CD4-positive, CD25-positive, alpha-beta regulatory T cell (primary cell): ENCODE measurements around the gene PRF1. TPM values are rescaled to one million over a fixed set of nuclear protein-coding genes. Genes with fewer than 3 reads are reported as not detected.

ENCODE experiments used
- ATAC-seq, 2 donors: fragments of 150-1000 bp; cut with Tn5 transposase; one replicate each; pipeline ENCODE4 v1.10.0; 2021; ENCODE audit warnings: low read depth in 2 of 2, moderate number of reproducible peaks in 2 of 2, moderate library complexity in 1 of 2
- DNase-seq, 3 donors: peaks; one replicate each; pipeline versions ENCODE4 v3.0.0 to v3.0.0-alpha.2; 2012 to 2022; ENCODE audit warnings: mixed read lengths in 1 of 3
- H3K27ac ChIP-seq: one replicate; pipeline ENCODE4 v1.7.0; 2013; ENCODE audit warnings: mild to moderate bottlenecking, low read length; ENCODE audit not compliant: insufficient read depth, poor library complexity, severe bottlenecking
- H3K27me3 ChIP-seq: one replicate; pipeline ENCODE4 v1.7.0; 2013; ENCODE audit warnings: low read length; ENCODE audit not compliant: control insufficient read depth, insufficient read depth
- H3K36me3 ChIP-seq: one replicate; pipeline ENCODE4 v1.7.0; 2013; ENCODE audit warnings: mild to moderate bottlenecking, low read length, moderate library complexity; ENCODE audit not compliant: control insufficient read depth, insufficient read depth
- H3K4me1 ChIP-seq: 2 replicates; pipeline ENCODE4 v1.7.0; 2013; ENCODE audit warnings: mild to moderate bottlenecking, low read length; ENCODE audit not compliant: insufficient read depth, control insufficient read depth, poor library complexity, severe bottlenecking
- H3K4me3 ChIP-seq: one replicate; pipeline ENCODE4 v1.7.0; 2013; ENCODE audit warnings: low read depth, mild to moderate bottlenecking, low read length, moderate library complexity
- H3K9me3 ChIP-seq, 2 experiments: 1 replicate in 1 of 2; 2 replicates in 1 of 2; pipeline ENCODE4 v1.7.0; 2013; ENCODE audit warnings: low read length in 2 of 2, mild to moderate bottlenecking in 1 of 2, moderate library complexity in 1 of 2; ENCODE audit not compliant: control insufficient read depth in 2 of 2
- H3K27ac Mint-ChIP-seq, 3 donors: one replicate each; pipeline ENCODE4 v1.8.0; 2020 to 2022; ENCODE audit warnings: mild to moderate bottlenecking in 3 of 3, mixed read lengths in 3 of 3, moderate library complexity in 2 of 3
- H3K27me3 Mint-ChIP-seq: one replicate; pipeline ENCODE4 v1.8.0; 2022; ENCODE audit warnings: mild to moderate bottlenecking, mixed read lengths
- H3K36me3 Mint-ChIP-seq: one replicate; pipeline ENCODE4 v1.8.0; 2020; ENCODE audit warnings: mixed read lengths
- H3K4me1 Mint-ChIP-seq, 4 donors: one replicate each; pipeline ENCODE4 v1.8.0; 2020 to 2022; ENCODE audit warnings: mixed read lengths in 4 of 4, mild to moderate bottlenecking in 1 of 4
- H3K4me3 Mint-ChIP-seq, 4 donors: one replicate each; pipeline ENCODE4 v1.8.0; 2020 to 2022; ENCODE audit warnings: mild to moderate bottlenecking in 4 of 4, mixed read lengths in 4 of 4, moderate library complexity in 3 of 4
- H3K9me3 Mint-ChIP-seq, 7 donors: one replicate each; pipeline ENCODE4 v1.8.0; 2020 to 2022; ENCODE audit warnings: mixed read lengths in 7 of 7, mild to moderate bottlenecking in 3 of 7, moderate library complexity in 2 of 7
- polyA plus RNA-seq, 4 donors: library from polyadenylated mRNA; unstranded; fragments of 300-500 nt; fragmentation: Illumina TruSeq; gene quantifications; one replicate each; pipeline ENCODE4 v1.2.3, GENCODE V29; 2021
- total RNA-seq: library from RNA; stranded (reverse); gene quantifications from one replicate; pipeline ENCODE4 v1.2.3, GENCODE V29; 2022

The PRF1 gene
- total and polyA plus RNA-seq, 5 donors from 2014 or later, result 32.4 to 187 (median 139) TPM

- Mint-ChIP-seq H3K4me1 (peaks cover 14 to 36% (median 30%) of the 10 kb centered on the region in 4 donors), H3K27ac (peak overlapping the region in 2 of 3 donors; percentile 57 to 93), H3K36me3 (no peaks in the 10 kb centered on the region), H3K27me3 (no peaks in the 10 kb centered on the region), H3K9me3 (no peaks in the 10 kb centered on the region), H3K4me3 (no peak overlapping the region)
- DNase-seq, result no peak
- Histone ChIP-seq H3K4me3 (no peak overlapping the region), H3K27ac (no peak overlapping the region), H3K4me1 (peaks cover 31% of the 10 kb centered on the region), H3K9me3 (no peaks in the 10 kb centered on the region), H3K27me3 (no peaks in the 10 kb centered on the region), H3K36me3 (no peaks in the 10 kb centered on the region)
- no peak for ATAC-seq
Observed at GRCh38 chr10:70573599-70574506, 28.7 kb downstream of the PRF1 start.

DNA sequence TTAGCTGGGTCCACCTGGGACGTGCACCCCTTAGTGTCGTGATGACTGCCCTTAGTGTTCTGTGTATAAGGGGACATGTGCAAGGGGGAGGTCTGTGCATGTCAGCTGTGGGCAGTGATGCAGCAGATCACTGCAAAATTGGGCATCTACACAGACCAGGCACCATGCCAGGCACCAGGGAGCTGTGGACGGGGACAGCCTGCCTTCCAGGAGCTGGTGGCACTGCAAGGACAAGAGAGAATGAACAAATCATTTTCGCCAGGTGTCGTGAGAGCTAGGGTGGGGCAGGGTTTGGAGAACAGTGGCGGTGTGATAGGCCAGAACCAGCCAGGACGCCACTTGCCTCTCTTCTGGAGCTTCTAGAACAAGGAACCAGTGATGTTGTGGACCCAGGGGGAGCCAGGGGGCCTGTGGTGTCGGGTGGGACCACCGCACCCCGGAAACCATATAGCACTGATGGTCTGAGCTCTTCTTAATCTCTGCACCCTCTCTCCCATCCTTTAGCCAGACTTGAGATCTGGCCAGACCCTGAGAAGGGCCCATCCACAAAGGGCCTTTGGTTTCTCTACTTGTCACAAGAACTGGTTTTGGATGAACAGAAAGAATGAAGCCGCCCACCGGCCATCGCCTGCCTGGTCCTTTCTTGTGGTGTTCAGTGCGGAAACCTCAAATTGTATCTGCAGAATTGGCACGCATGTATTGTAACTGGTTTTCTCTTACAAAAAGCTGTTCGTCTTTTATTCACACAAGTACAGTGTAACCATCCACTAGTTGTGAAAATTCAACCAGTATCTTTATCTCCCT is 30.7 kb downstream of the PRF1 start:
- H3K4me1 Mint-ChIP-seq, result peaks cover 4 to 15% (median 10%) of the 10 kb centered on the region in 4 donors
- H3K4me3 Mint-ChIP-seq, result no peak overlapping the region
- no peaks in the 10 kb centered on the region for H3K27me3 Mint-ChIP-seq
- DNase-seq (no peak), ATAC-seq (no peak)
- no peaks in the 10 kb centered on the region for H3K9me3 ChIP-seq
- no peaks in the 10 kb centered on the region for H3K36me3 ChIP-seq
- no peaks in the 10 kb centered on the region for H3K9me3 Mint-ChIP-seq
- no peaks in the 10 kb centered on the region for H3K36me3 Mint-ChIP-seq
- no peak overlapping the region for H3K4me3 ChIP-seq
- H3K4me1 ChIP-seq, result peaks cover 10% of the 10 kb centered on the region
- H3K27ac Mint-ChIP-seq, result peak overlapping the region in 2 of 3 donors; percentile 38 to 72
- H3K27me3 ChIP-seq, result no peaks in the 10 kb centered on the region
- H3K27ac ChIP-seq, result no peak overlapping the region

DNA sequence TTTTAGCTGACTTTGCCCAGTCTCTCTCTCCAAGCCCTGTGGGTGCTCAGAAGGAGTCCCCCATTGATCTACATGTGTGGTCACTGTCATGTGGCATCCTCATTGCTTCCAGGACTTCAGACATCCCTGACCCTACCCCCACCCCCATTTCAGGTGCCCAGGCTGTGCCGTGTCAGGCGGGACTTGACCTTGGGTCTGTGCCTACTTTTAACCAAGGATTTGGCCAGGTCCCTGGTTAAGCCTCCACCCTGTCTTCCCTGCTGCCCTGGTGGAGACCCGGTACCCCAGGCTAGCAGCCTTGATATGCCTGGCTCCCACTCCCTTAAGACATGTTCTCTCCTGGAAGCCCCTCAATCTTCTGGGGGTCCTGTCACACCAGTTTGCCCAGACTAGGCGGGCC is 31.3 kb downstream of the PRF1 start:
- peaks cover 4% of the 10 kb centered on the region for H3K4me1 ChIP-seq
- H3K9me3 Mint-ChIP-seq, result no peaks in the 10 kb centered on the region
- H3K27ac ChIP-seq, result no peak overlapping the region
- H3K4me3 ChIP-seq, result no peak overlapping the region
- no peaks in the 10 kb centered on the region for H3K9me3 ChIP-seq
- DNase-seq (no peak), ATAC-seq (no peak)
- H3K27me3 Mint-ChIP-seq, result no peaks in the 10 kb centered on the region
- H3K36me3 Mint-ChIP-seq, result no peaks in the 10 kb centered on the region
- H3K27ac Mint-ChIP-seq, result peak overlapping the region in 1 of 3 donors; percentile 38
- H3K4me3 Mint-ChIP-seq, result peak overlapping the region in 1 of 4 donors; percentile 80
- no peaks in the 10 kb centered on the region for H3K27me3 ChIP-seq
- H3K36me3 ChIP-seq, result no peaks in the 10 kb centered on the region
- H3K4me1 Mint-ChIP-seq, result peaks cover 0 to 10% (median 5%) of the 10 kb centered on the region in 4 donors

- Histone ChIP-seq H3K27me3 (no peaks in the 10 kb centered on the region), H3K36me3 (no peaks in the 10 kb centered on the region), H3K27ac (no peak overlapping the region), H3K4me1 (no peaks in the 10 kb centered on the region), H3K4me3 (no peak overlapping the region), H3K9me3 (no peaks in the 10 kb centered on the region)
- ATAC-seq (no peak), DNase-seq (no peak)
- peaks cover 0 to 7% (median 0%) of the 10 kb centered on the region in 4 donors for H3K4me1 Mint-ChIP-seq
- H3K27ac Mint-ChIP-seq, result peak overlapping the region in 1 of 3 donors; percentile 32
- H3K4me3 Mint-ChIP-seq, result no peak overlapping the region
- H3K9me3 Mint-ChIP-seq, result no peaks in the 10 kb centered on the region
- no peaks in the 10 kb centered on the region for H3K27me3 Mint-ChIP-seq
- no peaks in the 10 kb centered on the region for H3K36me3 Mint-ChIP-seq
Observed at GRCh38 chr10:70568781-70569495, 33.6 kb downstream of the PRF1 start.

- Histone ChIP-seq H3K27me3 (no peaks in the 10 kb centered on the region), H3K4me1 (no peaks in the 10 kb centered on the region), H3K36me3 (no peaks in the 10 kb centered on the region), H3K9me3 (no peaks in the 10 kb centered on the region), H3K27ac (no peak overlapping the region), H3K4me3 (no peak overlapping the region)
- H3K36me3 Mint-ChIP-seq, result no peaks in the 10 kb centered on the region
- no peak overlapping the region for H3K27ac Mint-ChIP-seq
- ATAC-seq (no peak), DNase-seq (no peak)
- no peak overlapping the region for H3K4me3 Mint-ChIP-seq
- H3K4me1 Mint-ChIP-seq, result peaks cover 0 to 11% (median 0%) of the 10 kb centered on the region in 4 donors
- H3K9me3 Mint-ChIP-seq, result no peaks in the 10 kb centered on the region
- no peaks in the 10 kb centered on the region for H3K27me3 Mint-ChIP-seq
Observed at GRCh38 chr10:70568113-70568512, 34.4 kb downstream of the PRF1 start.

GRCh38 chr10:70567603-70568002 is 34.9 kb downstream of the PRF1 start:
- no peak overlapping the region for H3K4me3 Mint-ChIP-seq
- H3K9me3 Mint-ChIP-seq, result no peaks in the 10 kb centered on the region
- Histone ChIP-seq H3K4me3 (no peak overlapping the region), H3K27ac (no peak overlapping the region), H3K36me3 (no peaks in the 10 kb centered on the region), H3K27me3 (no peaks in the 10 kb centered on the region), H3K4me1 (no peaks in the 10 kb centered on the region), H3K9me3 (no peaks in the 10 kb centered on the region)
- no peak for DNase-seq
- H3K36me3 Mint-ChIP-seq, result no peaks in the 10 kb centered on the region
- no peak for ATAC-seq
- no peak overlapping the region for H3K27ac Mint-ChIP-seq
- H3K27me3 Mint-ChIP-seq, result no peaks in the 10 kb centered on the region
- peaks cover 0 to 12% (median 0%) of the 10 kb centered on the region in 4 donors for H3K4me1 Mint-ChIP-seq

GRCh38 chr10:70566515-70567290 is 35.8 kb downstream of the PRF1 start:
- H3K4me1 ChIP-seq, result no peaks in the 10 kb centered on the region
- peak overlapping the region in 1 of 3 donors; percentile 46 for H3K27ac Mint-ChIP-seq
- ATAC-seq, result no peak

More at GRCh38 chr10:70566515-70567290, 35.8 kb downstream of the PRF1 start:
- H3K4me3 ChIP-seq, result no peak overlapping the region
- DNase-seq, result no peak
- Mint-ChIP-seq H3K4me1 (peaks cover 0 to 12% (median 0%) of the 10 kb centered on the region in 4 donors), H3K36me3 (no peaks in the 10 kb centered on the region), H3K4me3 (no peak overlapping the region), H3K27me3 (no peaks in the 10 kb centered on the region), H3K9me3 (no peaks in the 10 kb centered on the region)
- H3K9me3 ChIP-seq, result no peaks in the 10 kb centered on the region
- H3K36me3 ChIP-seq, result no peaks in the 10 kb centered on the region
- H3K27ac ChIP-seq, result no peak overlapping the region
- no peaks in the 10 kb centered on the region for H3K27me3 ChIP-seq
